Measurements from ENCODE around the gene SRGAP3. TPM values are rescaled to one million over a fixed set of nuclear protein-coding genes. Genes with fewer than 3 reads are reported as not detected.

SRGAP3 gene
- total RNA-seq, 8 experiments from 2014 or later, result 24.3 to 77.7 (median 51.0) TPM

- WGBS, 10 experiments, result 0 to 11% (median 0%) methylated on average over 1 to 7 of the region's 7 CpGs
Measured at GRCh38 chr3:8970971-8971589, 278.4 kb downstream of the SRGAP3 start.

GRCh38 chr3:8969241-8969640 is 280.2 kb downstream of the SRGAP3 start:
- ATAC-seq (replicated peaks in 6 of 8), result no peak

More at GRCh38 chr3:8970971-8971589, 278.4 kb downstream of the SRGAP3 start:
- Histone ChIP-seq H3K27ac (no peak overlapping the region), H3K4me1 (replicated peaks in 1 of 2) (peaks cover 2 to 9% of the 10 kb centered on the region in 2 donors), H3K4me3 (no peak overlapping the region)
- in situ Hi-C loops (cut with MboI; ENCODE audit: low pct_unique_long_range_greater_than_20kb in 2 of 9, low sequenced_read_pairs in 9 of 9, unreplicated experiment in 9 of 9), result loop anchor here in 4 of 9 experiments (5.0 to 25.0 kb wide), 4 partner anchors 309 to 334 kb away; no protein-coding TSS in a partner anchor
- peak; percentile 50 to 80 (median 70) for ATAC-seq (replicated peaks in 6 of 8)

GRCh38 chr3:8968375-8968882 is 281.0 kb downstream of the SRGAP3 start:
- 39 to 100% (median 67%) methylated on average over 1 to 3 of the region's 5 CpGs; no CpG with 5 or more reads in 3 of the 10 experiments for WGBS, 10 experiments

More at GRCh38 chr3:8969241-8969640, 280.2 kb downstream of the SRGAP3 start:
- 20 to 87% (median 67%) methylated on average over 1 to 4 of the region's 4 CpGs; no CpG with 5 or more reads in 3 of the 10 experiments for WGBS, 10 experiments
- in situ Hi-C loops (cut with MboI; ENCODE audit: low pct_unique_long_range_greater_than_20kb in 2 of 9, low sequenced_read_pairs in 9 of 9, unreplicated experiment in 9 of 9), result loop anchor here in 1 of 9 experiments (25.0 kb wide), 1 partner anchor 307 kb away; no protein-coding TSS in a partner anchor
- H3K4me1 ChIP-seq (replicated peaks in 1 of 2), result peaks cover 15 to 17% of the 10 kb centered on the region in 2 donors
- H3K4me3 ChIP-seq, result no peak overlapping the region
- H3K27ac ChIP-seq, result no peak overlapping the region

GRCh38 chr3:8967553-8967952 is 281.9 kb downstream of the SRGAP3 start:
- no peak overlapping the region for H3K4me3 ChIP-seq
- no peak overlapping the region for H3K27ac ChIP-seq
- WGBS, 10 experiments, result 58 to 100% (median 85%) methylated on average over 1 to 5 of the region's 5 CpGs; no CpG with 5 or more reads in 4 of the 10 experiments
- ATAC-seq (replicated peaks in 6 of 8), result no peak
- in situ Hi-C loops (cut with MboI; ENCODE audit: low pct_unique_long_range_greater_than_20kb in 2 of 9, low sequenced_read_pairs in 9 of 9, unreplicated experiment in 9 of 9), result loop anchor here in 1 of 9 experiments (25.0 kb wide), 1 partner anchor 305 kb away; no protein-coding TSS in a partner anchor
- peaks cover 21 to 25% of the 10 kb centered on the region in 2 donors for H3K4me1 ChIP-seq (replicated peaks in 1 of 2)

More at GRCh38 chr3:8968375-8968882, 281.0 kb downstream of the SRGAP3 start:
- ATAC-seq (replicated peaks in 6 of 8), result no peak
- no peak overlapping the region for H3K27ac ChIP-seq
- H3K4me3 ChIP-seq, result no peak overlapping the region
- in situ Hi-C loops (cut with MboI; ENCODE audit: low pct_unique_long_range_greater_than_20kb in 2 of 9, low sequenced_read_pairs in 9 of 9, unreplicated experiment in 9 of 9), result loop anchor here in 1 of 9 experiments (25.0 kb wide), 1 partner anchor 306 kb away; no protein-coding TSS in a partner anchor
- H3K4me1 ChIP-seq (replicated peaks in 1 of 2), result peaks cover 21 to 25% of the 10 kb centered on the region in 2 donors

GRCh38 chr3:8966820-8967348 is 282.6 kb downstream of the SRGAP3 start:
- Histone ChIP-seq H3K27ac (no peak overlapping the region), H3K4me3 (no peak overlapping the region), H3K4me1 (replicated peaks in 1 of 2) (peaks cover 21 to 25% of the 10 kb centered on the region in 2 donors)
- in situ Hi-C loops (cut with MboI; ENCODE audit: low pct_unique_long_range_greater_than_20kb in 2 of 9, low sequenced_read_pairs in 9 of 9, unreplicated experiment in 9 of 9), result loop anchor here in 1 of 9 experiments (25.0 kb wide), 1 partner anchor 305 kb away; no protein-coding TSS in a partner anchor
- WGBS, 10 experiments, result 20 to 100% (median 65%) methylated on average over 1 to 2 of the region's 3 CpGs; no CpG with 5 or more reads in 4 of the 10 experiments
- no peak for ATAC-seq (replicated peaks in 6 of 8)

GRCh38 chr3:8966150-8966819 is 283.2 kb downstream of the SRGAP3 start:
- in situ Hi-C loops (cut with MboI; ENCODE audit: low pct_unique_long_range_greater_than_20kb in 2 of 9, low sequenced_read_pairs in 9 of 9, unreplicated experiment in 9 of 9), result loop anchor here in 1 of 9 experiments (25.0 kb wide), 1 partner anchor 304 kb away; no protein-coding TSS in a partner anchor

GRCh38 chr3:8964436-8965370 is 284.7 kb downstream of the SRGAP3 start:
- Histone ChIP-seq H3K4me1 (replicated peaks in 1 of 2) (peaks cover 19 to 22% of the 10 kb centered on the region in 2 donors), H3K4me3 (no peak overlapping the region), H3K27ac (peak overlapping the region; percentile 16 to 60)
- in situ Hi-C loops (cut with MboI; ENCODE audit: low pct_unique_long_range_greater_than_20kb in 2 of 9, low sequenced_read_pairs in 9 of 9, unreplicated experiment in 9 of 9), result loop anchor here in 1 of 9 experiments (25.0 kb wide), 1 partner anchor 302 kb away; no protein-coding TSS in a partner anchor
- ATAC-seq (replicated peaks in 6 of 8), result peak; percentile 26 to 75 (median 65)
- WGBS, 10 experiments, result 11 to 79% (median 59%) methylated on average over 2 to 11 of the region's 11 CpGs

More at GRCh38 chr3:8966150-8966819, 283.2 kb downstream of the SRGAP3 start:
- Histone ChIP-seq H3K4me1 (replicated peaks in 1 of 2) (peaks cover 21 to 25% of the 10 kb centered on the region in 2 donors), H3K27ac (no peak overlapping the region), H3K4me3 (no peak overlapping the region)
- WGBS, 10 experiments, result 60 to 100% (median 100%) methylated on average over 1 to 2 of the region's 2 CpGs; no CpG with 5 or more reads in 6 of the 10 experiments
- no peak for ATAC-seq (replicated peaks in 6 of 8)

- WGBS, 10 experiments, result 0 to 40% (median 6%) methylated on average over 1 to 17 of the region's 45 CpGs; no CpG with 5 or more reads in 1 of the 10 experiments
- peak; percentile 67 to 94 (median 92) for ATAC-seq (replicated peaks in 6 of 8)
- Histone ChIP-seq H3K27ac (peak within 1 kb of the TSS in 1 of 2 donors; percentile 44), H3K4me1 (replicated peaks in 1 of 2) (peaks cover 19 to 22% of the 10 kb centered on the region in 2 donors), H3K4me3 (peak within 1 kb of the TSS; percentile 71 to 86 (median 77))
- in situ Hi-C loops (cut with MboI; ENCODE audit: low pct_unique_long_range_greater_than_20kb in 2 of 9, low sequenced_read_pairs in 9 of 9, unreplicated experiment in 9 of 9), result loop anchor here in 1 of 9 experiments (25.0 kb wide), 1 partner anchor 301 kb away; no protein-coding TSS in a partner anchor
Measured at GRCh38 chr3:8963137-8963853, 286.2 kb downstream of the SRGAP3 start, which contains the start of gene RAD18. TSS of gene RAD18 (minus strand) at chr3:8963472. CDS start at chr3:8963385, 87 bp downstream.

- in situ Hi-C loops (cut with MboI; ENCODE audit: low pct_unique_long_range_greater_than_20kb in 2 of 9, low sequenced_read_pairs in 9 of 9, unreplicated experiment in 9 of 9), result loop anchor here in 1 of 9 experiments (25.0 kb wide), 1 partner anchor 300 kb away; no protein-coding TSS in a partner anchor
- 0 to 64% (median 15%) methylated on average over 2 to 6 of the region's 6 CpGs; no CpG with 5 or more reads in 1 of the 10 experiments for WGBS, 10 experiments
- H3K4me3 ChIP-seq, result peak overlapping the region; percentile 71 to 86 (median 77)
- peak in 1 of 8 experiments; percentile 1 for ATAC-seq (replicated peaks in 6 of 8)
- no peak overlapping the region for H3K27ac ChIP-seq
- H3K4me1 ChIP-seq (replicated peaks in 1 of 2), result peaks cover 19 to 22% of the 10 kb centered on the region in 2 donors
Measured at GRCh38 chr3:8962226-8962861, 287.1 kb downstream of the SRGAP3 start.

GRCh38 chr3:8959668-8960067 is 289.8 kb downstream of the SRGAP3 start:
- H3K4me1 ChIP-seq (replicated peaks in 1 of 2), result peaks cover 11 to 12% of the 10 kb centered on the region in 2 donors
- no peak overlapping the region for H3K27ac ChIP-seq
- no peak overlapping the region for H3K4me3 ChIP-seq
- in situ Hi-C loops (cut with MboI; ENCODE audit: low pct_unique_long_range_greater_than_20kb in 2 of 9, low sequenced_read_pairs in 9 of 9, unreplicated experiment in 9 of 9), result loop anchor here in 1 of 9 experiments (25.0 kb wide), 1 partner anchor 297 kb away; no protein-coding TSS in a partner anchor
- 86 to 100% (median 93%) methylated on average over 4 to 8 of the region's 8 CpGs; no CpG with 5 or more reads in 1 of the 10 experiments for WGBS, 10 experiments
- no peak for ATAC-seq (replicated peaks in 6 of 8)
